ENCODE measurements around the gene SMYD3.

SMYD3 gene

GRCh38 chr1:246460406-246460805 lies 46.7 kb downstream of the SMYD3 start (continued):
- TF ChIP-seq ZFP3 (tag by site-specific recombination; IDR thresholded peaks at IDR 0.05; ENCODE audit: low read depth): no peak
- TF ChIP-seq ZNF561 (tag by site-specific recombination; IDR thresholded peaks at IDR 0.05; ENCODE audit: borderline replicate concordance): no peak
- TF ChIP-seq ZIC2 (tag by site-specific recombination; IDR thresholded peaks at IDR 0.05): no peak
- TF ChIP-seq ZNF280C (tag by site-specific recombination; IDR thresholded peaks at IDR 0.05): no peak
- no peak for TF ChIP-seq ZNF112 (tag by site-specific recombination; IDR thresholded peaks at IDR 0.05)
- TF ChIP-seq ZNF138 (tag by site-specific recombination; IDR thresholded peaks at IDR 0.05; ENCODE audit: borderline replicate concordance): no peak
- no peak for TF ChIP-seq ZNF449 (tag by site-specific recombination; IDR thresholded peaks at IDR 0.05)
- TF ChIP-seq ZNF654 (tag by site-specific recombination; IDR thresholded peaks at IDR 0.05; ENCODE audit: low read depth): no peak
- TF ChIP-seq ZNF514 (tag by site-specific recombination; IDR thresholded peaks at IDR 0.05): no peak
- TF ChIP-seq OSR2 (tag by site-specific recombination; IDR thresholded peaks at IDR 0.05): no peak

- Histone ChIP-seq H3K9me3 (ENCODE audit: control insufficient read depth, insufficient read depth, low read depth, low read length) (no peaks in the 10 kb centered on the region), H3K27ac (ENCODE audit: extremely low read depth, low read depth, low read length) (no peak overlapping the region), H3K4me1 (ENCODE audit: control insufficient read depth, insufficient read depth, low read length) (no peaks in the 10 kb centered on the region), H3K4me3 (ENCODE audit: low read depth, low read length) (no peak overlapping the region), H3K36me3 (ENCODE audit: control insufficient read depth in 2 of 2, insufficient read depth in 1 of 2, low read length in 2 of 2) (no peaks in the 10 kb centered on the region)
- POLR2A ChIA-PET: no interaction called here
- no peak for TF ChIP-seq ZNF791 (tag by site-specific recombination; IDR thresholded peaks at IDR 0.05)
- TF ChIP-seq PRDM10 (tag by site-specific recombination; IDR thresholded peaks at IDR 0.05): no peak
- no peak for TF ChIP-seq ZBTB7A (tag by site-specific recombination; IDR thresholded peaks at IDR 0.05; ENCODE audit: low read depth)
- no peak for TF ChIP-seq ZNF16 (tag by site-specific recombination; IDR thresholded peaks at IDR 0.05; ENCODE audit: low read depth)
- no peak for TF ChIP-seq ZIC2 (tag by site-specific recombination; IDR thresholded peaks at IDR 0.05)
- TF ChIP-seq SCRT2 (tag by site-specific recombination; IDR thresholded peaks at IDR 0.05): no peak
- no peak for TF ChIP-seq INSM2 (tag by site-specific recombination; IDR thresholded peaks at IDR 0.05)
- TF ChIP-seq ZNF433 (tag by site-specific recombination; IDR thresholded peaks at IDR 0.05; ENCODE audit: low read depth): no peak
- TF ChIP-seq KLF17 (tag by site-specific recombination; IDR thresholded peaks at IDR 0.05): no peak
- TF ChIP-seq ZNF560 (tag by site-specific recombination; IDR thresholded peaks at IDR 0.05; ENCODE audit: borderline replicate concordance): no peak
- no peak for TF ChIP-seq KLF10 (tag by site-specific recombination; IDR thresholded peaks at IDR 0.05)
- no peak for TF ChIP-seq KLF1 (tag by site-specific recombination; IDR thresholded peaks at IDR 0.05)
- TF ChIP-seq TCF7L2 (IDR thresholded peaks at IDR 0.05; ENCODE audit: borderline replicate concordance, low read depth, low read length): no peak
- CTCF ChIA-PET: no interaction called here
Observed at GRCh38 chr1:246459221-246459620, 47.9 kb downstream of the SMYD3 start.
